NCI-H1417 (cell line): ENCODE results near the gene MPEG1.

ENCODE experiments used
- DNase-seq, 3 experiments: peaks; one replicate each; lab custom pipeline; 2025; lab: John Stamatoyannopoulos, UW

MPEG1 gene

GRCh38 chr11:59171508-59172322, 41.0 kb downstream of the MPEG1 start, which contains the start of gene DTX4:
DTX4 (plus strand) TSS chr11:59172132; CDS start chr11:59172596, 464 bp downstream.
- peak; percentile 88 to 95 (median 91) for DNase-seq

DNA sequence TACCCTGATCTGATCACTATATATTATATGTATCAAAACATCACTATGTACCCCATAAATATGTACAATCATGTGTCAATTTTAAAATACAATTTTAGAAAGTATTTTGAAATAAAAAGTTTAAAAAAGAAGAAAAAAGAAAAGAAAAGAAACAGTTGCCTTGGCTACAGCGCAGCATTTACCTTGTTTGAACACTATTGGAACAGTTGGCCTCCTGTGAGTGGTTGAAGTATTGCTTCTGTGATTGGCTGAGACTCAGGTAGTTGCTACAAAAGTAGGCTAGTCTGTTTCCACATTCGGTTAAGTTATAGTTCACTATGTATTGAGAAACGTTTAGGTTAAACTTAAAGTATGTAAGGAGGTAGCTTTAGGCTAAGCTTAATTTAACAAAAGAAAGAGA, 48.7 kb downstream of the MPEG1 start:
- DNase-seq = no peak
